ENCODE measurements around the gene SLC11A1. TPM values are rescaled to one million over a fixed set of nuclear protein-coding genes. Genes with fewer than 3 reads are reported as not detected.
A peak's percentile ranks its signal among the peaks of the same experiment; 100 is the strongest.

Gene SLC11A1, protein sequence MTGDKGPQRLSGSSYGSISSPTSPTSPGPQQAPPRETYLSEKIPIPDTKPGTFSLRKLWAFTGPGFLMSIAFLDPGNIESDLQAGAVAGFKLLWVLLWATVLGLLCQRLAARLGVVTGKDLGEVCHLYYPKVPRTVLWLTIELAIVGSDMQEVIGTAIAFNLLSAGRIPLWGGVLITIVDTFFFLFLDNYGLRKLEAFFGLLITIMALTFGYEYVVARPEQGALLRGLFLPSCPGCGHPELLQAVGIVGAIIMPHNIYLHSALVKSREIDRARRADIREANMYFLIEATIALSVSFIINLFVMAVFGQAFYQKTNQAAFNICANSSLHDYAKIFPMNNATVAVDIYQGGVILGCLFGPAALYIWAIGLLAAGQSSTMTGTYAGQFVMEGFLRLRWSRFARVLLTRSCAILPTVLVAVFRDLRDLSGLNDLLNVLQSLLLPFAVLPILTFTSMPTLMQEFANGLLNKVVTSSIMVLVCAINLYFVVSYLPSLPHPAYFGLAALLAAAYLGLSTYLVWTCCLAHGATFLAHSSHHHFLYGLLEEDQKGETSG
- total RNA-seq (2013), result 374 TPM
- polyA plus RNA-seq (1,000 to 10,000 TPM in 1 of 3 donors, 100 to 1,000 TPM in 2; 184 to 2,019 (median 352) TPM), polyA minus RNA-seq (614 and 798 TPM in 2 replicates), total RNA-seq (173 to 1,273 (median 694) reads per million in 11 experiments)

DNA sequence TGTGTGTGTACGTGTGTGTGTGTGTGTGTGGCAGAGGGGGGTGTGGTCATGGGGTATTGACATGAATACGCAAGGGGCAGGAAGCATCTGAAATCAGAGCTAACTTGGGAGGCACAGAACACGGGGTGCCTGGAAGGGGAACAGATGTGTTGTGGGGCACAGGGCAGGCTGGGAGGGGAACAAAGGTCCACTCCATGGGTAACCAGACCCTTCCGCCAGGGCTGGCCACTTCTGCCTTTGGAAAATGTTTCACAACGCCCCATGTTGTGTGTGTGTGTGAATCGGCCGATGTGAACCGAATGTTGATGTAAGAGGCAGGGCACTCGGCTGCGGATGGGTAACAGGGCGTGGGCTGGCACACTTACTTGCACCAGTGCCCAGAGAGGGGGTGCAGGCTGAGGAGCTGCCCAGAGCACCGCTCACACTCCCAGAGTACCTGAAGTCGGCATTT is at the start of gene SLC11A1:
Gene SLC11A1 (plus strand): TSS at position 358 of the 451 bp plus-strand sequence. CDS start 96 bp downstream, outside the sequence.
- Mint-ChIP-seq H3K4me1 (peaks cover 59% of the 10 kb centered on the region), H3K27me3 (ENCODE audit: low read depth in 3 of 3) (peaks cover 0 to 2% (median 0%) of the 10 kb centered on the region in 3 donors), H3K36me3 (peaks cover 32 to 48% of the 10 kb centered on the region in 2 donors), H3K4me3 (peak within 1 kb of the TSS; percentile 100), H3K9me3 (peaks cover 0 to 2% (median 0%) of the 10 kb centered on the region in 7 donors), H3K27ac (peak within 1 kb of the TSS; percentile 98 to 100 (median 99))
- Histone ChIP-seq H3K4me3 (replicated peaks in 1 of 3; ENCODE audit: low read depth in 2 of 3, low read length in 3 of 3) (peak within 1 kb of the TSS; percentile 68 to 100 (median 90)), H4K20me1 (ENCODE audit: insufficient read depth, low read length) (peaks cover 47% of the 10 kb centered on the region), H3K9me3 (replicated peaks in 1 of 2; ENCODE audit: control insufficient read depth in 1 of 2, insufficient read depth in 1 of 2, low read length in 2 of 2) (no peaks in the 10 kb centered on the region), H3K79me2 (ENCODE audit: insufficient read depth, low read length) (peaks cover 50% of the 10 kb centered on the region), H3K4me2 (replicated peaks; ENCODE audit: extremely low read depth, low read length, poor library complexity, severe bottlenecking) (peak within 1 kb of the TSS; percentile 100), H3K9ac (ENCODE audit: insufficient read depth, low read length, poor library complexity, severe bottlenecking) (peak within 1 kb of the TSS; percentile 95), H3K27me3 (ENCODE audit: control insufficient read depth in 2 of 2, insufficient read depth in 2 of 2, low read length in 2 of 2) (no peaks in the 10 kb centered on the region), H3K27ac (ENCODE audit: low read depth in 1 of 2, low read length in 2 of 2) (peak within 1 kb of the TSS; percentile 90 to 99), H3K4me1 (ENCODE audit: control insufficient read depth in 1 of 2, insufficient read depth in 2 of 2, low read length in 2 of 2) (peaks cover 77 to 82% of the 10 kb centered on the region in 2 donors), H2AFZ (ENCODE audit: insufficient read depth, low read depth, low read length, poor library complexity, severe bottlenecking) (no peak within 1 kb of the TSS), H3K36me3 (replicated peaks in 1 of 2; ENCODE audit: control insufficient read depth in 1 of 2, insufficient read depth in 2 of 2, low read length in 2 of 2) (peaks cover 24 to 25% of the 10 kb centered on the region in 2 donors)
- intact Hi-C loops (cut with micrococcal nuclease), result loop anchor here (2.0 to 5.0 kb wide), 2 partner anchors 13 to 90 kb away; partner anchors contain the start of gene TMBIM1 (in 1 of the 2)
- WGBS (ENCODE audit: insufficient coverage), result 2% methylated on average over 11 of the region's 13 CpGs
- DNase-seq, result peak; percentile 95 to 99 (median 97)
- TF ChIP-seq, protein P1, sequence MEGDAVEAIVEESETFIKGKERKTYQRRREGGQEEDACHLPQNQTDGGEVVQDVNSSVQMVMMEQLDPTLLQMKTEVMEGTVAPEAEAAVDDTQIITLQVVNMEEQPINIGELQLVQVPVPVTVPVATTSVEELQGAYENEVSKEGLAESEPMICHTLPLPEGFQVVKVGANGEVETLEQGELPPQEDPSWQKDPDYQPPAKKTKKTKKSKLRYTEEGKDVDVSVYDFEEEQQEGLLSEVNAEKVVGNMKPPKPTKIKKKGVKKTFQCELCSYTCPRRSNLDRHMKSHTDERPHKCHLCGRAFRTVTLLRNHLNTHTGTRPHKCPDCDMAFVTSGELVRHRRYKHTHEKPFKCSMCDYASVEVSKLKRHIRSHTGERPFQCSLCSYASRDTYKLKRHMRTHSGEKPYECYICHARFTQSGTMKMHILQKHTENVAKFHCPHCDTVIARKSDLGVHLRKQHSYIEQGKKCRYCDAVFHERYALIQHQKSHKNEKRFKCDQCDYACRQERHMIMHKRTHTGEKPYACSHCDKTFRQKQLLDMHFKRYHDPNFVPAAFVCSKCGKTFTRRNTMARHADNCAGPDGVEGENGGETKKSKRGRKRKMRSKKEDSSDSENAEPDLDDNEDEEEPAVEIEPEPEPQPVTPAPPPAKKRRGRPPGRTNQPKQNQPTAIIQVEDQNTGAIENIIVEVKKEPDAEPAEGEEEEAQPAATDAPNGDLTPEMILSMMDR (IDR thresholded peaks at IDR 0.05), result no peak

DNA sequence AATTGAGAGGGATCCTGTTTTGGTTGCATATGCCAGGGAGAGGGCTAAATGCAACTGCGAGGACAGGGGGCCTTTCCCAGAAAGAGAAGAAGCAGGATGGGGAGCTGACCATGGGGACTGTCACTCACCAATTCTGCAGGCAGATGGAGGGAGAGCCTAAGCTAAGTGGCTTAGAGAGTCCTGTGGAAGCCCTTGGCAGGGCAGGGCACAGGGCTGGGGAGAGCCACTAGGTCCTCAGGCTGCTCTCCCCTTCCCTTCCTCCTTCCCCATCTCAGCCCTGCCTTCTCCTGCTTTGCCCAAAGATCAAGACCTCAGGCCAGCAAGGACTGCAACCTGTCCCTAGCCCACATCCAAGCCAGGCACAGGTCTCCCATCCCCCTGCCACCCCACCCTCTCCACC is 49.8 kb upstream of the SLC11A1 start:
- H3K4me3 Mint-ChIP-seq, result peak overlapping the region; percentile 82 to 94
- 0% methylated on average over 1 of the region's 1 CpG for WGBS (ENCODE audit: insufficient coverage)
- Histone ChIP-seq H3K4me2 (replicated peaks; ENCODE audit: extremely low read depth, low read length, poor library complexity, severe bottlenecking) (peak overlapping the region; percentile 76), H3K4me1 (ENCODE audit: control insufficient read depth in 1 of 2, insufficient read depth in 2 of 2, low read length in 2 of 2) (peaks cover 76 to 84% of the 10 kb centered on the region in 2 donors), H3K4me3 (replicated peaks in 1 of 3; ENCODE audit: low read depth in 2 of 3, low read length in 3 of 3) (peak overlapping the region in 2 of 3 experiments; percentile 32 to 76), H3K27me3 (ENCODE audit: control insufficient read depth in 2 of 2, insufficient read depth in 2 of 2, low read length in 2 of 2) (no peaks in the 10 kb centered on the region), H3K79me2 (ENCODE audit: insufficient read depth, low read length) (peaks cover 63% of the 10 kb centered on the region), H3K9me3 (replicated peaks in 1 of 2; ENCODE audit: control insufficient read depth in 1 of 2, insufficient read depth in 1 of 2, low read length in 2 of 2) (no peaks in the 10 kb centered on the region), H3K9ac (ENCODE audit: insufficient read depth, low read length, poor library complexity, severe bottlenecking) (peak overlapping the region; percentile 61), H3K27ac (ENCODE audit: low read depth in 1 of 2, low read length in 2 of 2) (peak overlapping the region; percentile 83 to 89), H3K36me3 (replicated peaks in 1 of 2; ENCODE audit: control insufficient read depth in 1 of 2, insufficient read depth in 2 of 2, low read length in 2 of 2) (no peaks in the 10 kb centered on the region), H2AFZ (ENCODE audit: insufficient read depth, low read depth, low read length, poor library complexity, severe bottlenecking) (peak overlapping the region; percentile 42), H4K20me1 (ENCODE audit: insufficient read depth, low read length) (peaks cover 4% of the 10 kb centered on the region)
- intact Hi-C loops (cut with micrococcal nuclease), result no loop called here
- peak overlapping the region; percentile 95 to 99 (median 96) for H3K27ac Mint-ChIP-seq
- H3K4me1 Mint-ChIP-seq, result peaks cover 79% of the 10 kb centered on the region
- DNase-seq, result no peak
- peaks cover 0 to 8% (median 1%) of the 10 kb centered on the region in 3 donors for H3K27me3 Mint-ChIP-seq (ENCODE audit: low read depth in 3 of 3)
- TF ChIP-seq, protein P1 (IDR thresholded peaks at IDR 0.05), result no peak
- no peaks in the 10 kb centered on the region for H3K9me3 Mint-ChIP-seq
- peaks cover 16 to 22% of the 10 kb centered on the region in 2 donors for H3K36me3 Mint-ChIP-seq

Measured in CD14-positive monocyte (primary cell).